Loucy (cell line): ENCODE results near the gene FANK1.

ENCODE experiments used
- H2AFZ ChIP-seq: fragments of 200-600 bp; sonication (generic); 2 replicates; pipeline ENCODE4 v1.6.0; 2016; ENCODE audit warnings: antibody characterized with exemption, mild to moderate bottlenecking, low read length, moderate library complexity
- H3F3A ChIP-seq: fragments of 200-600 bp; 2 replicates; pipeline ENCODE4 v1.6.0; 2016; ENCODE audit warnings: antibody characterized with exemption, low read depth, mild to moderate bottlenecking
- H3K27me3 ChIP-seq: fragments of 200-600 bp; sonication (generic); 2 replicates; pipeline ENCODE4 v1.6.1; 2014; ENCODE audit warnings: low read length, mild to moderate bottlenecking; ENCODE audit not compliant: insufficient read depth, poor library complexity, severe bottlenecking
- H3K36me3 ChIP-seq: fragments of 200-600 bp; sonication (generic); 2 replicates; pipeline ENCODE4 v1.6.1; 2016; ENCODE audit warnings: low read length; ENCODE audit not compliant: insufficient read depth
- H3K4me1 ChIP-seq: fragments of 200-600 bp; sonication (generic); 2 replicates; pipeline ENCODE4 v1.5.1; 2014; ENCODE audit warnings: low read length, mild to moderate bottlenecking; ENCODE audit not compliant: insufficient read depth, poor library complexity, severe bottlenecking
- H3K4me2 ChIP-seq: fragments of 200-600 bp; sonication (generic); 2 replicates; pipeline ENCODE4 v1.6.0; 2014; ENCODE audit warnings: antibody characterized with exemption, low read length, low read depth, mild to moderate bottlenecking; ENCODE audit not compliant: poor library complexity, severe bottlenecking
- H3K4me3 ChIP-seq: fragments of 200-600 bp; sonication (generic); 2 replicates; pipeline ENCODE4 v1.5.1; 2014; ENCODE audit warnings: low read length, mild to moderate bottlenecking, mixed read lengths; ENCODE audit not compliant: poor library complexity, severe bottlenecking
- H3K79me2 ChIP-seq: fragments of 200-600 bp; sonication (generic); 2 replicates; pipeline ENCODE4 v1.6.1; 2014; ENCODE audit warnings: low read length; ENCODE audit not compliant: insufficient read depth
- H3K9ac ChIP-seq: fragments of 200-600 bp; sonication (generic); 2 replicates; pipeline ENCODE4 v1.6.0; 2014; ENCODE audit warnings: mild to moderate bottlenecking, low read depth, low read length, moderate library complexity; ENCODE audit not compliant: poor library complexity, severe bottlenecking
- H3K9me2 ChIP-seq: fragments of 200-600 bp; sonication (generic); replicated peaks from 2 replicates; pipeline ENCODE4 v1.6.1; 2016; ENCODE audit warnings: low read depth, low read length, mixed read lengths
- H3K9me3 ChIP-seq: fragments of 200-600 bp; sonication (generic); 2 replicates; pipeline ENCODE4 v1.6.1; 2014; ENCODE audit warnings: mild to moderate bottlenecking, antibody characterized with exemption, low read length, low read depth; ENCODE audit not compliant: insufficient read depth
- H4K20me1 ChIP-seq: fragments of 200-600 bp; sonication (generic); 2 replicates; pipeline ENCODE4 v1.6.0; 2014; ENCODE audit warnings: antibody characterized with exemption, low read length, mild to moderate bottlenecking; ENCODE audit not compliant: insufficient read depth, poor library complexity, severe bottlenecking
- CTCF ChIP-seq: fragments of 200-600 bp; sonication (generic); conservative IDR thresholded peaks from 2 replicates; pipeline ENCODE4 v1.5.1; 2014; ENCODE audit warnings: mild to moderate bottlenecking, antibody characterized with exemption, low read length
- EZH2phosphoT487 ChIP-seq: fragments of 200-600 bp; IDR thresholded peaks from 2 replicates; pipeline ENCODE4 v1.6.1; 2018; ENCODE audit warnings: antibody characterized with exemption, mild to moderate bottlenecking, moderate library complexity, borderline replicate concordance

Gene FANK1

GRCh38 chr10:126015413-126015812, 119.0 kb downstream of the FANK1 start:
- Histone ChIP-seq H3K79me2 (no peaks in the 10 kb centered on the region), H3K9me3 (peaks cover 4% of the 10 kb centered on the region; the same call in 1 of the 2 replicates), H3K9me2 (no peaks in the 10 kb centered on the region; the same call in 1 of the 2 replicates), H3K27me3 (no peaks in the 10 kb centered on the region), H3F3A (no peaks in the 10 kb centered on the region), H3K36me3 (no peaks in the 10 kb centered on the region), H4K20me1 (no peaks in the 10 kb centered on the region), H3K4me2 (no peak overlapping the region), H3K9ac (no peak overlapping the region), H2AFZ (no peak overlapping the region), H3K4me1 (no peaks in the 10 kb centered on the region), H3K4me3 (no peak overlapping the region)
- no peak for TF ChIP-seq CTCF
- TF ChIP-seq EZH2phosphoT487, result no peak

- no peaks in the 10 kb centered on the region for H4K20me1 ChIP-seq
- no peaks in the 10 kb centered on the region for H3K36me3 ChIP-seq
- H3K9me2 ChIP-seq, result no peaks in the 10 kb centered on the region; the same call in 1 of the 2 replicates
- H3K4me3 ChIP-seq, result no peak overlapping the region
- no peak overlapping the region for H3K9ac ChIP-seq
- no peaks in the 10 kb centered on the region for H3K79me2 ChIP-seq
- no peak overlapping the region for H3K4me2 ChIP-seq
- H3F3A ChIP-seq, result no peaks in the 10 kb centered on the region
- H2AFZ ChIP-seq, result no peak overlapping the region
- no peaks in the 10 kb centered on the region for H3K27me3 ChIP-seq
- TF ChIP-seq CTCF, result no peak
- no peak for TF ChIP-seq EZH2phosphoT487
- peaks cover 8% of the 10 kb centered on the region; the same call in 1 of the 2 replicates for H3K9me3 ChIP-seq
- H3K4me1 ChIP-seq, result no peaks in the 10 kb centered on the region
Measured at GRCh38 chr10:126016156-126016805, 119.9 kb downstream of the FANK1 start.

GRCh38 chr10:126016882-126017281, 120.5 kb downstream of the FANK1 start:
- TF ChIP-seq EZH2phosphoT487, result no peak
- TF ChIP-seq CTCF, result no peak
- Histone ChIP-seq H3K79me2 (no peaks in the 10 kb centered on the region), H3K36me3 (no peaks in the 10 kb centered on the region), H3F3A (no peaks in the 10 kb centered on the region), H3K4me3 (no peak overlapping the region), H3K9me2 (no peaks in the 10 kb centered on the region; the same call in 1 of the 2 replicates), H3K4me1 (no peaks in the 10 kb centered on the region), H3K27me3 (no peaks in the 10 kb centered on the region), H2AFZ (no peak overlapping the region), H3K9me3 (peaks cover 8% of the 10 kb centered on the region; the same call in 1 of the 2 replicates), H4K20me1 (no peaks in the 10 kb centered on the region), H3K4me2 (no peak overlapping the region), H3K9ac (no peak overlapping the region)
